ENCODE results near the gene OSTF1. TPM values are rescaled to one million over a fixed set of nuclear protein-coding genes. Genes with fewer than 3 reads are reported as not detected.

The OSTF1 gene
- total and polyA plus RNA-seq, 2 experiments from 2014 or later, result 15.6 to 24.0 TPM

DNA sequence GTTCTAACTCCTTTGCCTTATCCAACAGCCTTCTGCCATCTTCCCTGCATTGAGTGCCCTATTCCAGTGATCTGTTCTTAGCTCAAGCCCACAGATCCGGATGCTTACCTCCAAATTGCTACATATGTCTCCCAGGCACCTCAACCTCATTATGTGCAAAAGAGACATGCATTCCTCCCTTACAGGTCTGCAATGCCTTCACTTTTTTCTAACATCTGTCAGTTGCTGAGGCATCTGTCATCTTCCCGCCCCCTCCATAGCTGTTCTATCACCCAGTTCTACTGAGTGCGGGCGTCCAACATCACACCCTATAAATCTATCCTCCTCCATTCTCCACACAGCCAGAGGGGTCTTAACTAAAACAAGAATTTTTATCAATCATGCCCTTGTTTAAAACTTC is 20.4 kb upstream of the OSTF1 start:
- Histone ChIP-seq H3K36me3 (ENCODE audit: insufficient read depth) (no peaks in the 10 kb centered on the region), H3K4me1 (ENCODE audit: insufficient read depth) (0 out of 2 replicates have a peak, but pooled peaks cover 5% of the 10 kb centered on the region), H4K20me1 (replicated peaks; ENCODE audit: insufficient read depth) (no peaks in the 10 kb centered on the region), H3K4me3 (no peak overlapping the region), H3K79me2 (replicated peaks; ENCODE audit: insufficient read depth) (no peaks in the 10 kb centered on the region), H3K4me2 (no peak overlapping the region), H3F3A (replicated peaks; ENCODE audit: low read depth) (no peaks in the 10 kb centered on the region), H3K27ac (ENCODE audit: low read depth) (no peak overlapping the region), H2AFZ (no peak overlapping the region), H3K9me2 (ENCODE audit: insufficient read depth) (no peaks in the 10 kb centered on the region), H3K27me3 (ENCODE audit: insufficient read depth) (no peaks in the 10 kb centered on the region)
- no peaks in the 10 kb centered on the region for H3K36me3 Mint-ChIP-seq (ENCODE audit: low read depth)
- no peak for ATAC-seq
- no peaks in the 10 kb centered on the region for H3K9me3 Mint-ChIP-seq
- peaks cover 25% of the 10 kb centered on the region for H3K4me1 Mint-ChIP-seq
- TF ChIP-seq, protein P1, sequence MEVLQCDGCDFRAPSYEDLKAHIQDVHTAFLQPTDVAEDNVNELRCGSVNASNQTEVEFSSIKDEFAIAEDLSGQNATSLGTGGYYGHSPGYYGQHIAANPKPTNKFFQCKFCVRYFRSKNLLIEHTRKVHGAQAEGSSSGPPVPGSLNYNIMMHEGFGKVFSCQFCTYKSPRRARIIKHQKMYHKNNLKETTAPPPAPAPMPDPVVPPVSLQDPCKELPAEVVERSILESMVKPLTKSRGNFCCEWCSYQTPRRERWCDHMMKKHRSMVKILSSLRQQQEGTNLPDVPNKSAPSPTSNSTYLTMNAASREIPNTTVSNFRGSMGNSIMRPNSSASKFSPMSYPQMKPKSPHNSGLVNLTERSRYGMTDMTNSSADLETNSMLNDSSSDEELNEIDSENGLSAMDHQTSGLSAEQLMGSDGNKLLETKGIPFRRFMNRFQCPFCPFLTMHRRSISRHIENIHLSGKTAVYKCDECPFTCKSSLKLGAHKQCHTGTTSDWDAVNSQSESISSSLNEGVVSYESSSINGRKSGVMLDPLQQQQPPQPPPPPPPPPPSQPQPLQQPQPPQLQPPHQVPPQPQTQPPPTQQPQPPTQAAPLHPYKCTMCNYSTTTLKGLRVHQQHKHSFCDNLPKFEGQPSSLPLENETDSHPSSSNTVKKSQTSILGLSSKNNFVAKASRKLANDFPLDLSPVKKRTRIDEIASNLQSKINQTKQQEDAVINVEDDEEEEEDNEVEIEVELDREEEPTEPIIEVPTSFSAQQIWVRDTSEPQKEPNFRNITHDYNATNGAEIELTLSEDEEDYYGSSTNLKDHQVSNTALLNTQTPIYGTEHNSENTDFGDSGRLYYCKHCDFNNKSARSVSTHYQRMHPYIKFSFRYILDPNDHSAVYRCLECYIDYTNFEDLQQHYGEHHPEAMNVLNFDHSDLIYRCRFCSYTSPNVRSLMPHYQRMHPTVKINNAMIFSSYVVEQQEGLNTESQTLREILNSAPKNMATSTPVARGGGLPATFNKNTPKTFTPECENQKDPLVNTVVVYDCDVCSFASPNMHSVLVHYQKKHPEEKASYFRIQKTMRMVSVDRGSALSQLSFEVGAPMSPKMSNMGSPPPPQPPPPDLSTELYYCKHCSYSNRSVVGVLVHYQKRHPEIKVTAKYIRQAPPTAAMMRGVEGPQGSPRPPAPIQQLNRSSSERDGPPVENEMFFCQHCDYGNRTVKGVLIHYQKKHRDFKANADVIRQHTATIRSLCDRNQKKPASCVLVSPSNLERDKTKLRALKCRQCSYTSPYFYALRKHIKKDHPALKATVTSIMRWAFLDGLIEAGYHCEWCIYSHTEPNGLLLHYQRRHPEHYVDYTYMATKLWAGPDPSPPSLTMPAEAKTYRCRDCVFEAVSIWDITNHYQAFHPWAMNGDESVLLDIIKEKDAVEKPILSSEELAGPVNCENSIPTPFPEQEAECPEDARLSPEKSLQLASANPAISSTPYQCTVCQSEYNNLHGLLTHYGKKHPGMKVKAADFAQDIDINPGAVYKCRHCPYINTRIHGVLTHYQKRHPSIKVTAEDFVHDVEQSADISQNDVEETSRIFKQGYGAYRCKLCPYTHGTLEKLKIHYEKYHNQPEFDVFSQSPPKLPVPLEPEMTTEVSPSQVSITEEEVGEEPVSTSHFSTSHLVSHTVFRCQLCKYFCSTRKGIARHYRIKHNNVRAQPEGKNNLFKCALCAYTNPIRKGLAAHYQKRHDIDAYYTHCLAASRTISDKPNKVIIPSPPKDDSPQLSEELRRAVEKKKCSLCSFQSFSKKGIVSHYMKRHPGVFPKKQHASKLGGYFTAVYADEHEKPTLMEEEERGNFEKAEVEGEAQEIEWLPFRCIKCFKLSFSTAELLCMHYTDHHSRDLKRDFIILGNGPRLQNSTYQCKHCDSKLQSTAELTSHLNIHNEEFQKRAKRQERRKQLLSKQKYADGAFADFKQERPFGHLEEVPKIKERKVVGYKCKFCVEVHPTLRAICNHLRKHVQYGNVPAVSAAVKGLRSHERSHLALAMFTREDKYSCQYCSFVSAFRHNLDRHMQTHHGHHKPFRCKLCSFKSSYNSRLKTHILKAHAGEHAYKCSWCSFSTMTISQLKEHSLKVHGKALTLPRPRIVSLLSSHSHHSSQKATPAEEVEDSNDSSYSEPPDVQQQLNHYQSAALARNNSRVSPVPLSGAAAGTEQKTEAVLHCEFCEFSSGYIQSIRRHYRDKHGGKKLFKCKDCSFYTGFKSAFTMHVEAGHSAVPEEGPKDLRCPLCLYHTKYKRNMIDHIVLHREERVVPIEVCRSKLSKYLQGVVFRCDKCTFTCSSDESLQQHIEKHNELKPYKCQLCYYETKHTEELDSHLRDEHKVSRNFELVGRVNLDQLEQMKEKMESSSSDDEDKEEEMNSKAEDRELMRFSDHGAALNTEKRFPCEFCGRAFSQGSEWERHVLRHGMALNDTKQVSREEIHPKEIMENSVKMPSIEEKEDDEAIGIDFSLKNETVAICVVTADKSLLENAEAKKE (CRISPR knock-in tag; IDR thresholded peaks at IDR 0.05), result no peak
- TF ChIP-seq JUNB (IDR thresholded peaks at IDR 0.05; ENCODE audit: unreplicated experiment) (no peak), NANOG (IDR thresholded peaks at IDR 0.05; ENCODE audit: borderline replicate concordance) (no peak), ZNF331 (CRISPR knock-in tag; IDR thresholded peaks at IDR 0.05; ENCODE audit: low read depth) (no peak), POLR2AphosphoS5 (IDR thresholded peaks at IDR 0.05; ENCODE audit: low read depth) (no peak), EZH2phosphoT487 (IDR thresholded peaks at IDR 0.05; ENCODE audit: unreplicated experiment) (no peak), CREB1 (CRISPR knock-in tag; IDR thresholded peaks at IDR 0.05; ENCODE audit: low read depth) (no peak), ZNF114 (CRISPR knock-in tag; IDR thresholded peaks at IDR 0.05) (no peak), EZH2 (IDR thresholded peaks at IDR 0.05; ENCODE audit: low read depth, unreplicated experiment) (no peak), STAT1 (IDR thresholded peaks at IDR 0.05; ENCODE audit: unreplicated experiment) (no peak)
- TF ChIP-seq, protein P2, sequence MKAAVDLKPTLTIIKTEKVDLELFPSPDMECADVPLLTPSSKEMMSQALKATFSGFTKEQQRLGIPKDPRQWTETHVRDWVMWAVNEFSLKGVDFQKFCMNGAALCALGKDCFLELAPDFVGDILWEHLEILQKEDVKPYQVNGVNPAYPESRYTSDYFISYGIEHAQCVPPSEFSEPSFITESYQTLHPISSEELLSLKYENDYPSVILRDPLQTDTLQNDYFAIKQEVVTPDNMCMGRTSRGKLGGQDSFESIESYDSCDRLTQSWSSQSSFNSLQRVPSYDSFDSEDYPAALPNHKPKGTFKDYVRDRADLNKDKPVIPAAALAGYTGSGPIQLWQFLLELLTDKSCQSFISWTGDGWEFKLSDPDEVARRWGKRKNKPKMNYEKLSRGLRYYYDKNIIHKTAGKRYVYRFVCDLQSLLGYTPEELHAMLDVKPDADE (IDR thresholded peaks at IDR 0.05), result no peak
- TF ChIP-seq, protein P3, sequence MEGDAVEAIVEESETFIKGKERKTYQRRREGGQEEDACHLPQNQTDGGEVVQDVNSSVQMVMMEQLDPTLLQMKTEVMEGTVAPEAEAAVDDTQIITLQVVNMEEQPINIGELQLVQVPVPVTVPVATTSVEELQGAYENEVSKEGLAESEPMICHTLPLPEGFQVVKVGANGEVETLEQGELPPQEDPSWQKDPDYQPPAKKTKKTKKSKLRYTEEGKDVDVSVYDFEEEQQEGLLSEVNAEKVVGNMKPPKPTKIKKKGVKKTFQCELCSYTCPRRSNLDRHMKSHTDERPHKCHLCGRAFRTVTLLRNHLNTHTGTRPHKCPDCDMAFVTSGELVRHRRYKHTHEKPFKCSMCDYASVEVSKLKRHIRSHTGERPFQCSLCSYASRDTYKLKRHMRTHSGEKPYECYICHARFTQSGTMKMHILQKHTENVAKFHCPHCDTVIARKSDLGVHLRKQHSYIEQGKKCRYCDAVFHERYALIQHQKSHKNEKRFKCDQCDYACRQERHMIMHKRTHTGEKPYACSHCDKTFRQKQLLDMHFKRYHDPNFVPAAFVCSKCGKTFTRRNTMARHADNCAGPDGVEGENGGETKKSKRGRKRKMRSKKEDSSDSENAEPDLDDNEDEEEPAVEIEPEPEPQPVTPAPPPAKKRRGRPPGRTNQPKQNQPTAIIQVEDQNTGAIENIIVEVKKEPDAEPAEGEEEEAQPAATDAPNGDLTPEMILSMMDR (conservative IDR thresholded peaks at IDR 0.05; ENCODE audit: low read depth in 2 of 2), result no peak
- TF ChIP-seq, protein P4, sequence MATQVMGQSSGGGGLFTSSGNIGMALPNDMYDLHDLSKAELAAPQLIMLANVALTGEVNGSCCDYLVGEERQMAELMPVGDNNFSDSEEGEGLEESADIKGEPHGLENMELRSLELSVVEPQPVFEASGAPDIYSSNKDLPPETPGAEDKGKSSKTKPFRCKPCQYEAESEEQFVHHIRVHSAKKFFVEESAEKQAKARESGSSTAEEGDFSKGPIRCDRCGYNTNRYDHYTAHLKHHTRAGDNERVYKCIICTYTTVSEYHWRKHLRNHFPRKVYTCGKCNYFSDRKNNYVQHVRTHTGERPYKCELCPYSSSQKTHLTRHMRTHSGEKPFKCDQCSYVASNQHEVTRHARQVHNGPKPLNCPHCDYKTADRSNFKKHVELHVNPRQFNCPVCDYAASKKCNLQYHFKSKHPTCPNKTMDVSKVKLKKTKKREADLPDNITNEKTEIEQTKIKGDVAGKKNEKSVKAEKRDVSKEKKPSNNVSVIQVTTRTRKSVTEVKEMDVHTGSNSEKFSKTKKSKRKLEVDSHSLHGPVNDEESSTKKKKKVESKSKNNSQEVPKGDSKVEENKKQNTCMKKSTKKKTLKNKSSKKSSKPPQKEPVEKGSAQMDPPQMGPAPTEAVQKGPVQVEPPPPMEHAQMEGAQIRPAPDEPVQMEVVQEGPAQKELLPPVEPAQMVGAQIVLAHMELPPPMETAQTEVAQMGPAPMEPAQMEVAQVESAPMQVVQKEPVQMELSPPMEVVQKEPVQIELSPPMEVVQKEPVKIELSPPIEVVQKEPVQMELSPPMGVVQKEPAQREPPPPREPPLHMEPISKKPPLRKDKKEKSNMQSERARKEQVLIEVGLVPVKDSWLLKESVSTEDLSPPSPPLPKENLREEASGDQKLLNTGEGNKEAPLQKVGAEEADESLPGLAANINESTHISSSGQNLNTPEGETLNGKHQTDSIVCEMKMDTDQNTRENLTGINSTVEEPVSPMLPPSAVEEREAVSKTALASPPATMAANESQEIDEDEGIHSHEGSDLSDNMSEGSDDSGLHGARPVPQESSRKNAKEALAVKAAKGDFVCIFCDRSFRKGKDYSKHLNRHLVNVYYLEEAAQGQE (IDR thresholded peaks at IDR 0.05; ENCODE audit: unreplicated experiment), result no peak
- H3K4me3 Mint-ChIP-seq, result no peak overlapping the region
- H3K27me3 Mint-ChIP-seq (ENCODE audit: insufficient read depth, low read depth, poor library complexity), result peaks cover 3% of the 10 kb centered on the region
- H3K27ac Mint-ChIP-seq, result no peak overlapping the region
- no peak for DNase-seq (ENCODE audit: low spot score)
